Measurements from ENCODE around the gene PDPK1. TPM values are rescaled to one million over a fixed set of nuclear protein-coding genes. Genes with fewer than 3 reads are reported as not detected.
A peak's percentile ranks its signal among the peaks of the same experiment; 100 is the strongest.
"Not testable (repeated sequence)": the region's sequence is repeated elsewhere in the genome, so short reads cannot be mapped to it uniquely, and the experiment has no call there.

PDPK1 gene
- total RNA-seq, 2 donors from 2014 or later: 29.2 to 30.3 TPM

- DNase-seq: peak; percentile 74
- not testable (repeated sequence) for H3K27me3 Mint-ChIP-seq (ENCODE audit: insufficient read depth); H3K9me3 Mint-ChIP-seq
Measured at GRCh38 chr16:2580143-2580542, 42.3 kb downstream of the PDPK1 start.

GRCh38 chr16:2580818-2581217 lies 43.0 kb downstream of the PDPK1 start:
- H3K36me3 ChIP-seq (ENCODE audit: control insufficient read depth, insufficient read depth, low read length); H3K4me1 Mint-ChIP-seq; H3K27ac Mint-ChIP-seq; H3K9ac ChIP-seq (ENCODE audit: extremely low read depth, low read length, poor library complexity, severe bottlenecking); DNase-seq; H3K27me3 Mint-ChIP-seq (ENCODE audit: insufficient read depth); H3K4me3 Mint-ChIP-seq; H3K9me3 Mint-ChIP-seq; H3K27ac ChIP-seq (ENCODE audit: low read depth, low read length); H3K36me3 Mint-ChIP-seq (ENCODE audit: low read depth); H3K27me3 ChIP-seq (ENCODE audit: control insufficient read depth, insufficient read depth, low read length, poor library complexity, severe bottlenecking); H3K4me3 ChIP-seq (ENCODE audit: low read length); H3K4me1 ChIP-seq (ENCODE audit: control insufficient read depth, insufficient read depth, low read length); H3K9me3 ChIP-seq (ENCODE audit: control insufficient read depth, low read length): not testable (repeated sequence)
- WGBS, 2 experiments (ENCODE audit: insufficient coverage in 1 of 2, insufficient read length in 1 of 2): no CpG with 5 or more reads among the region's 21 CpGs

More at GRCh38 chr16:2580143-2580542, 42.3 kb downstream of the PDPK1 start:
- not testable (repeated sequence) for H3K4me1 Mint-ChIP-seq; H3K27ac Mint-ChIP-seq; H3K4me3 Mint-ChIP-seq; H3K9ac ChIP-seq (ENCODE audit: extremely low read depth, low read length, poor library complexity, severe bottlenecking); H3K4me3 ChIP-seq (ENCODE audit: low read length); H3K27me3 ChIP-seq (ENCODE audit: control insufficient read depth, insufficient read depth, low read length, poor library complexity, severe bottlenecking); H3K27ac ChIP-seq (ENCODE audit: low read depth, low read length); H3K36me3 ChIP-seq (ENCODE audit: control insufficient read depth, insufficient read depth, low read length); H3K4me1 ChIP-seq (ENCODE audit: control insufficient read depth, insufficient read depth, low read length); H3K36me3 Mint-ChIP-seq (ENCODE audit: low read depth); H3K9me3 ChIP-seq (ENCODE audit: control insufficient read depth, low read length)
- TF ChIP-seq CTCF (conservative IDR thresholded peaks at IDR 0.05): peak; percentile 54
- no CpG with 5 or more reads among the region's 11 CpGs for WGBS, 2 experiments (ENCODE audit: insufficient coverage in 1 of 2, insufficient read length in 1 of 2)

GRCh38 chr16:2584729-2585650 lies 47.2 kb downstream of the PDPK1 start:
- H3K4me1 Mint-ChIP-seq: no peaks in the 10 kb centered on the region
- Histone ChIP-seq H3K9me3 (ENCODE audit: control insufficient read depth, low read length) (no peaks in the 10 kb centered on the region), H3K27me3 (ENCODE audit: control insufficient read depth, insufficient read depth, low read length, poor library complexity, severe bottlenecking) (no peaks in the 10 kb centered on the region), H3K9ac (ENCODE audit: extremely low read depth, low read length, poor library complexity, severe bottlenecking) (no peak overlapping the region), H3K36me3 (ENCODE audit: control insufficient read depth, insufficient read depth, low read length) (peaks cover 24% of the 10 kb centered on the region), H3K4me3 (ENCODE audit: low read length) (no peak overlapping the region), H3K4me1 (ENCODE audit: control insufficient read depth, insufficient read depth, low read length) (no peaks in the 10 kb centered on the region), H3K27ac (ENCODE audit: low read depth, low read length) (no peak overlapping the region)
- H3K36me3 Mint-ChIP-seq (ENCODE audit: low read depth): peaks cover 35% of the 10 kb centered on the region
- no peak for TF ChIP-seq CTCF (conservative IDR thresholded peaks at IDR 0.05)
- 90 to 93% methylated on average over 13 to 22 of the region's 24 CpGs for WGBS, 2 experiments (ENCODE audit: insufficient coverage in 1 of 2, insufficient read length in 1 of 2)
- no peaks in the 10 kb centered on the region for H3K9me3 Mint-ChIP-seq
- DNase-seq: no peak
- H3K27ac Mint-ChIP-seq: peak overlapping the region; percentile 48
- no peak overlapping the region for H3K4me3 Mint-ChIP-seq
- no peaks in the 10 kb centered on the region for H3K27me3 Mint-ChIP-seq (ENCODE audit: insufficient read depth)
